ENCODE measurements around the gene MIOX. TPM values are rescaled to one million over a fixed set of nuclear protein-coding genes. Genes with fewer than 3 reads are reported as not detected.

The MIOX gene
- total RNA-seq, 1 experiment from 2014 or later = 1.4 TPM

DNA sequence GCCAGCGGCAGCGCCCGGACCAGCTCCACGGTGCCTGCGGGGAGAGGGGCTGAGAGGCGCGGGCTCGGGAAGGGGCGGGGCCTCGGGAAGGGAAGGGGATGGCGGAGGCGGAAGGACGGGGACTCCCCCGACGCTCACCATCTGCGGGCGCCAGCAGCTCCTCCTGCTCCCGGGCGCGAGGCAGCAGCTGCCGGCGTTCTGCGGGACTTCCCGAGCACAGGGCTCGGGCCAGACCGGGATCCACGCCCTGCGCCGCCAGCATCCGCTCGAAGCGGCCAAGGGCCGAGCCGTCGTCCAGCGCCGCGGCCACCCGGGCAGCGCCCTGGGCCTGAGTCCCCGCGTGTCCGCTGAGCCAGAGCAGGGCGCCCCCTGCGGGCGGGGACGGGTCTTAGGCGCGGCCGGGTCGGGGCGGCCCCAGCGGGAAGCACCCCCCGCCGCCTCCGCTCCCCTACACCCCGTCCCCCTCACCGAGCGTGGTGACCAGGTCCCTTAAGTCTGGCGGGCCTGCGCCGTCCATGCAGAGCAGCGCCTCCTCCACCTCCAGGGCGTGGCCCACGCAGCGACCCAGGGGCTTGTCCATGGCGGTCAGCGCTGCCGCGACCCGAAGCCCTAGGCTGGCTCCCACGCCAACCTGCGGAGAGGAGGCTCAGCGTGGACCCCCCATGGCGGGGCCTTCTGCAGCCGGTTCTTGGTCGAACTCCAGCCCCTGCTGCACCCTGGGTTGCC, 39.6 kb downstream of the MIOX start:
- H4K20me1 ChIP-seq (ENCODE audit: control insufficient read depth, insufficient read depth, insufficient read length) = no peaks in the 10 kb centered on the region

More for the DNA sequence above, 39.6 kb downstream of the MIOX start:
- Histone ChIP-seq H3K4ac (ENCODE audit: low read depth, low read length) (no peak overlapping the region), H3K56ac (ENCODE audit: insufficient read length, low read depth, low read length) (no peak overlapping the region), H2BK12ac (ENCODE audit: insufficient read length, low read depth, low read length) (no peak overlapping the region), H3K9me3 (ENCODE audit: control insufficient read depth, low read depth, low read length) (no peaks in the 10 kb centered on the region), H2BK15ac (ENCODE audit: low read depth, low read length) (no peak overlapping the region), H2BK120ac (ENCODE audit: low read depth, low read length, poor library complexity, severe bottlenecking) (no peak overlapping the region), H4K8ac (replicated peaks; ENCODE audit: insufficient read length, low read depth, low read length) (no peak overlapping the region), H3K14ac (ENCODE audit: insufficient read depth, low read length) (peak overlapping the region; percentile 18), H3T11ph (ENCODE audit: low read length) (no peak overlapping the region), H3K23ac (ENCODE audit: insufficient read length, low read depth, low read length) (no peak overlapping the region), H2BK20ac (ENCODE audit: low read depth, low read length, poor library complexity, severe bottlenecking) (no peak overlapping the region), H2AK5ac (ENCODE audit: insufficient read length, low read length) (no peak overlapping the region), H3K79me2 (ENCODE audit: insufficient read depth, low read length) (no peaks in the 10 kb centered on the region), H3K9ac (ENCODE audit: extremely low read depth, insufficient read length, low read length) (no peak overlapping the region), H3K18ac (ENCODE audit: insufficient read length, low read depth, low read length) (no peak overlapping the region), H2AFZ (ENCODE audit: low read length) (no peak overlapping the region), H3K23me2 (ENCODE audit: insufficient read length, low read depth, low read length, poor library complexity, severe bottlenecking) (peaks cover 10% of the 10 kb centered on the region), H3K27me3 (ENCODE audit: insufficient read depth, low read length) (peaks cover 28% of the 10 kb centered on the region; the same call in 1 of the 2 replicates), H3K4me2 (ENCODE audit: insufficient read depth, insufficient read length, low read length) (peak overlapping the region; percentile 70), H4K5ac (ENCODE audit: insufficient read length, low read depth, low read length) (no peak overlapping the region), H3K4me1 (ENCODE audit: insufficient read depth, low read length) (peaks cover 3% of the 10 kb centered on the region; the same call in 1 of the 2 replicates), H2BK5ac (ENCODE audit: insufficient read length, low read length) (no peak overlapping the region), H4K91ac (ENCODE audit: insufficient read length, low read depth, low read length) (no peak overlapping the region), H3K79me1 (ENCODE audit: insufficient read depth, low read depth, low read length, poor library complexity, severe bottlenecking) (no peaks in the 10 kb centered on the region), H3K27ac (ENCODE audit: insufficient read length, low read depth, low read length) (no peak overlapping the region)
- Mint-ChIP-seq H3K27ac (no peak overlapping the region), H3K36me3 (ENCODE audit: insufficient read depth in 1 of 3, low read depth in 3 of 3) (peaks cover 2 to 20% (median 14%) of the 10 kb centered on the region in 3 experiments; a peak in 5 of 7 replicates), H3K9me3 (no peaks in the 10 kb centered on the region; a peak in 1 of 5 replicates), H3K27me3 (ENCODE audit: low read depth) (peaks cover 45% of the 10 kb centered on the region), H3K4me1 (peaks cover 11 to 17% of the 10 kb centered on the region in 2 experiments), H3K4me3 (peak overlapping the region; percentile 79 to 82)
- WGBS (ENCODE audit: extremely low coverage, insufficient read length, low lambda C conversion rate) = no CpG with 5 or more reads among the region's 77 CpGs
- peak; percentile 68 for TF ChIP-seq CTCF (conservative IDR thresholded peaks at IDR 0.05)
- peak; percentile 73 for DNase-seq

Data from H9 (cell line).